GM12873 (cell line): ENCODE data around the gene TNS1.

Experiments used
- CTCF ChIP-seq: IDR thresholded peaks from 2 replicates; pipeline ENCODE4 v1.5.1; 2012; ENCODE audit warnings: low read depth, mild to moderate bottlenecking, moderate library complexity, low read length, control low read depth; ENCODE audit not compliant: insufficient read depth; ENCODE audit errors: missing control alignments

TNS1 gene

DNA sequence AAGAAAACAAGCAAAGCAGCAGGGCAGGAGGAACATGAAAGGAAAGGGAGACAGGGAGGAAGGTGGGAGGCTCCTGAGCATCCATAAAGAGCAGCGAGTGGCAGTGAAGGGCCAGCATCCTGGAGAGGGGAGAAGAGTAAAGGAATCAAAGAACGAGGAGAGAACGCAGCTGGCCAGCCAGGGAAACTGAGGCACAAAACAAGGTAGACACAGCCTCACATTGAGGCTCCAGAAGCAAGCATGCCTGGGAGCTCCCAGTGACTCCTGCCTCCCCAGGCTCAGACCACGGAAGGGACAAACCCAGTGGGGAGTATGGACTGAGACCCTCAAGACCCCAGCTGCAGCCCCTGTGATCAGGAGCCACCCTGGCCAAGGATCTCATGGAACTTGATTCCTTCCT, 14.0 kb upstream of the TNS1 start:
- no peak for TF ChIP-seq CTCF

DNA sequence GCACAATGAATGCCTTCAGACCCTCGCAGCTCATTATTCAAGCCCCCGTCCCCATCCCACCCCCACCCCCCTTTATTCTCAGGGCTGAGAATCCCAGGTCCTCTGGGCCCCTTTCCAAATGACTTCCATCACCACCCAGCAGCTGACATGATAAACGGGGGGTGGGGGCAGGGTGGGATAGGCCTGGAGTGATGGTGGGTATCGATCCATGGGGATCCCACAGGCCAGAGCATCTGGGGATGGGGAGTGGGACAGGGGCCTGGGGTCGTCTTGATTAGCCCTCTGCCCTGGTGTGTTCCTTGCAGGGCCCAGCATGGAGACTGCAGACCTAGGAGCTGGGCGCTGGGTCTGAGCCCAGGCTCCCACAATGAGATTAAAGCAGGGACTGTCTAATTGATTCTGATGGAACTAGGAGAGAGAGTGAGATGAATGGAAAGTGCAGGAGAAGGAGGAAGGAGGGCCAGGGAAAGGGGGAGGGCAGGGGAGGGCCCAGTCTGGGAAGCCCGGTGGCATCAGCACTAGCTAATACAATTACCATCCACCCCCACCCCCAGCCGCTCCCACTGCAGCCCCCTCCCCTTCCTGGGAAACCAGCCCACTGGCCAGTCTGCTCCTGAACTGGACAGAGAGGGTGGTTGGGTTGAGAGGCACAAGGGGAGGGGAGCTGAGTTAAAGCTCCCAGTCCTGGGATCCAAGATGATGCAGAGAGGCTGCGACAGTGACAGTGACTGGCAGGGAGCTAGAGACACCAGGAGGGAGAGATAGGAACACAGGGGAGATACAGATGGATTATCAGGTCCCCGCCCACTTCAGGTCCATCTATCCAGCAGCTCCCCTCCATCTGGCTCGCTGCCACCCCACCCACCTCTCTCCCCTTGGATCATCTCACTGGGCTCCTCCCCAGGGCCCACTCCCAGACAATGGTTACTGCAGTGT, 13.1 kb upstream of the TNS1 start:
- TF ChIP-seq CTCF = no peak

GRCh38 chr2:218014706-218015585, 12.2 kb upstream of the TNS1 start:
- TF ChIP-seq CTCF = no peak

GRCh38 chr2:218013289-218013688, 10.5 kb upstream of the TNS1 start:
- no peak for TF ChIP-seq CTCF

DNA sequence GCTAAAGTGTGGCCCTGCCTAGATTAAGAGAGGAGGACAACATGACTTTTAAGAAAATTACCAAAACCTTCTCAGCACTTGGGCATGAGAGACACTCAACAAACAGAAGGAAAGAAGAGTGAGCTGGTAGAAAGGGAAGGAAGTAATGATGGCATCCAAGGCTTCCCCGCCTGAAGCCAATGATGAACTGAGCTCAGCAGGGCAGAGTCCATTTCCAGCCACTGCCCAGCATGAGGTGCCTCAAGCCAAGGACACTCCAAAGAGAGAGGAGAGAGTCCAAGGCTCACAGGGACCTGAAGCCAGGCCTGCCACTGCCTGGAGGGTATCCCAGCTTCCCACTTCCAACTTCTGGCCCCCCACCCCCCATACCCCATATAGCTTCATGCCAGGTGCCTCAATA, 9.5 kb upstream of the TNS1 start:
- TF ChIP-seq CTCF = no peak

DNA sequence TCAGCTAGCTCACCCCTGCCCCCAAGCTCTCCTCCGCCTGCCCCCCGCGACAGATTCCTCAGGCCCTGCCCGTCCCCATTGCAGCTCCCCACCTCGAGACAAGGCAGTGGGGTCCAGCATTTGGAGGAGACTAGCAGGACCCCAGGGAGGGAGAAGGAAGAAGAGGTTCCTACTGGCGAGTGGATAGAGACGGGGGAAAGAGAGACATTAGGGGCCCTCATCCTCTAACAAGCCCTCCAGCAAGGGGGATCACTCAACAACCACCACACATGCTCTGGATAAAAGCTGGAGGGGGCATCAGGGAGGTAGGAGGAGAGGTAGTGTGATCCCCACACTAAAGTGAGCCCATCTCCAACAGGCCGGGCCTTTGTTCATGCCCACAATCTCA, 8.9 kb upstream of the TNS1 start:
- no peak for TF ChIP-seq CTCF
